DND-41 (cell line): ENCODE measurements around the gene CCDC81.

ENCODE experiments used
- ATAC-seq: fragments of 200-7000 bp; cut with Tn5 transposase; 3 replicates; pipeline ENCODE4 v1.9.1; 2021; ENCODE audit warnings: low read depth; ENCODE audit not compliant: insufficient read depth
- DNase-seq: peaks from one replicate; pipeline ENCODE4 v3.0.0-alpha.2; 2020
- H2AFZ ChIP-seq: 2 replicates; pipeline ENCODE4 v1.6.0; 2012; ENCODE audit warnings: low read depth, low read length
- H3K27ac ChIP-seq: 2 replicates; pipeline ENCODE4 v1.5.1; 2012; ENCODE audit warnings: low read length, inconsistent platforms
- H3K27me3 ChIP-seq: fragments of 200-600 bp; sonication (generic); 2 replicates; pipeline ENCODE4 v1.6.0; 2012; ENCODE audit warnings: low read length, mild to moderate bottlenecking, inconsistent platforms; ENCODE audit not compliant: insufficient read depth, poor library complexity
- H3K36me3 ChIP-seq: 2 replicates; pipeline ENCODE4 v1.5.1; 2012; ENCODE audit warnings: low read length, inconsistent platforms; ENCODE audit not compliant: insufficient read depth
- H3K4me1 ChIP-seq: 2 replicates; pipeline ENCODE4 v1.5.1; 2012; ENCODE audit warnings: mild to moderate bottlenecking, low read length; ENCODE audit not compliant: insufficient read depth
- H3K4me2 ChIP-seq: 2 replicates; pipeline ENCODE4 v1.6.0; 2012; ENCODE audit warnings: mild to moderate bottlenecking, moderate library complexity, low read length, inconsistent platforms; ENCODE audit not compliant: insufficient read depth
- H3K4me3 ChIP-seq, 2 experiments: fragments of 200-600 bp in 1 of 2; shearing (Covaris generic) in 1 of 2; 2 replicates each; pipeline ENCODE4 v1.5.1; 2012 to 2016; ENCODE audit warnings: inconsistent platforms in 2 of 2, low read length in 2 of 2, mild to moderate bottlenecking in 2 of 2, low read depth in 1 of 2, moderate library complexity in 1 of 2
- H3K79me2 ChIP-seq: 2 replicates; pipeline ENCODE4 v1.6.0; 2012; ENCODE audit warnings: low read length, inconsistent platforms; ENCODE audit not compliant: insufficient read depth
- H3K9ac ChIP-seq: 2 replicates; pipeline ENCODE4 v1.6.0; 2012; ENCODE audit warnings: low read depth, mild to moderate bottlenecking, inconsistent platforms, low read length, moderate library complexity
- H3K9me3 ChIP-seq: 2 replicates; pipeline ENCODE4 v1.5.1; 2012; ENCODE audit warnings: low read length, moderate library complexity, mild to moderate bottlenecking, inconsistent platforms; ENCODE audit not compliant: insufficient read depth, severe bottlenecking
- H4K20me1 ChIP-seq: 2 replicates; pipeline ENCODE4 v1.6.0; 2012; ENCODE audit warnings: low read length; ENCODE audit not compliant: insufficient read depth
- CTCF ChIP-seq: IDR thresholded peaks from 2 replicates; pipeline ENCODE4 v1.5.1; 2012; ENCODE audit warnings: borderline replicate concordance, low read length, moderate library complexity, mild to moderate bottlenecking; ENCODE audit not compliant: poor library complexity, severe bottlenecking; ENCODE audit errors: extremely low read depth
- EZH2 ChIP-seq: IDR thresholded peaks from 3 replicates; pipeline ENCODE4 v1.6.1; 2012; ENCODE audit warnings: borderline replicate concordance, low read depth, mild to moderate bottlenecking, moderate library complexity, low read length, inconsistent platforms; ENCODE audit not compliant: severe bottlenecking

CCDC81 gene

GRCh38 chr11:86442420-86442819, 67.7 kb downstream of the CCDC81 start:
- Histone ChIP-seq H3K9ac (no peak overlapping the region), H3K27ac (no peak overlapping the region), H3K4me1 (no peaks in the 10 kb centered on the region), H3K36me3 (no peaks in the 10 kb centered on the region), H3K4me3 (no peak overlapping the region), H3K79me2 (no peaks in the 10 kb centered on the region), H2AFZ (no peak overlapping the region), H3K4me2 (no peak overlapping the region), H4K20me1 (no peaks in the 10 kb centered on the region), H3K27me3 (peaks cover 2% of the 10 kb centered on the region), H3K9me3 (no peaks in the 10 kb centered on the region)
- ATAC-seq, result no peak
- DNase-seq, result no peak
- TF ChIP-seq EZH2 (no peak), CTCF (no peak)

GRCh38 chr11:86442827-86443226, 68.1 kb downstream of the CCDC81 start:
- H3K9me3 ChIP-seq, result no peaks in the 10 kb centered on the region
- DNase-seq, result no peak
- H3K27me3 ChIP-seq, result peaks cover 1% of the 10 kb centered on the region
- no peaks in the 10 kb centered on the region for H4K20me1 ChIP-seq
- no peak overlapping the region for H2AFZ ChIP-seq
- H3K79me2 ChIP-seq, result no peaks in the 10 kb centered on the region
- TF ChIP-seq CTCF, result no peak
- no peak for TF ChIP-seq EZH2
- no peaks in the 10 kb centered on the region for H3K36me3 ChIP-seq
- H3K9ac ChIP-seq, result no peak overlapping the region
- H3K4me2 ChIP-seq, result no peak overlapping the region
- H3K4me3 ChIP-seq, result no peak overlapping the region
- no peak overlapping the region for H3K27ac ChIP-seq
- H3K4me1 ChIP-seq, result no peaks in the 10 kb centered on the region
- no peak for ATAC-seq

- DNase-seq (no peak), ATAC-seq (no peak)
- no peaks in the 10 kb centered on the region for H3K36me3 ChIP-seq
- no peaks in the 10 kb centered on the region for H3K27me3 ChIP-seq
- H3K9ac ChIP-seq, result no peak overlapping the region
- H4K20me1 ChIP-seq, result no peaks in the 10 kb centered on the region
- no peak overlapping the region for H3K27ac ChIP-seq
- H3K79me2 ChIP-seq, result no peaks in the 10 kb centered on the region
- H2AFZ ChIP-seq, result no peak overlapping the region
- no peaks in the 10 kb centered on the region for H3K4me1 ChIP-seq
- H3K9me3 ChIP-seq, result no peaks in the 10 kb centered on the region
- H3K4me3 ChIP-seq, result no peak overlapping the region
- no peak overlapping the region for H3K4me2 ChIP-seq
- no peak for TF ChIP-seq EZH2
- no peak for TF ChIP-seq CTCF
Measured at GRCh38 chr11:86443415-86443814, 68.7 kb downstream of the CCDC81 start.

- no peaks in the 10 kb centered on the region for H3K27me3 ChIP-seq
- H2AFZ ChIP-seq, result no peak overlapping the region
- H3K4me3 ChIP-seq, result no peak overlapping the region
- no peaks in the 10 kb centered on the region for H3K36me3 ChIP-seq
- no peak overlapping the region for H3K4me2 ChIP-seq
- no peaks in the 10 kb centered on the region for H4K20me1 ChIP-seq
- DNase-seq (no peak), ATAC-seq (no peak)
- H3K9ac ChIP-seq, result no peak overlapping the region
- H3K4me1 ChIP-seq, result no peaks in the 10 kb centered on the region
- no peak overlapping the region for H3K27ac ChIP-seq
- TF ChIP-seq CTCF (no peak), EZH2 (no peak)
- no peaks in the 10 kb centered on the region for H3K79me2 ChIP-seq
- no peaks in the 10 kb centered on the region for H3K9me3 ChIP-seq
Measured at GRCh38 chr11:86444981-86445380, 70.3 kb downstream of the CCDC81 start.
